Epidermal melanocyte (primary cell): ENCODE results near the gene MAP3K20.
"Not testable (repeated sequence)": the region's sequence is repeated elsewhere in the genome, so short reads cannot be mapped to it uniquely, and the experiment has no call there.

Experiments used
- DNase-seq: peaks from one replicate; pipeline ENCODE4 v3.0.0; 2011; ENCODE audit warnings: low spot score; ENCODE audit not compliant: insufficient read length

MAP3K20 gene

DNA sequence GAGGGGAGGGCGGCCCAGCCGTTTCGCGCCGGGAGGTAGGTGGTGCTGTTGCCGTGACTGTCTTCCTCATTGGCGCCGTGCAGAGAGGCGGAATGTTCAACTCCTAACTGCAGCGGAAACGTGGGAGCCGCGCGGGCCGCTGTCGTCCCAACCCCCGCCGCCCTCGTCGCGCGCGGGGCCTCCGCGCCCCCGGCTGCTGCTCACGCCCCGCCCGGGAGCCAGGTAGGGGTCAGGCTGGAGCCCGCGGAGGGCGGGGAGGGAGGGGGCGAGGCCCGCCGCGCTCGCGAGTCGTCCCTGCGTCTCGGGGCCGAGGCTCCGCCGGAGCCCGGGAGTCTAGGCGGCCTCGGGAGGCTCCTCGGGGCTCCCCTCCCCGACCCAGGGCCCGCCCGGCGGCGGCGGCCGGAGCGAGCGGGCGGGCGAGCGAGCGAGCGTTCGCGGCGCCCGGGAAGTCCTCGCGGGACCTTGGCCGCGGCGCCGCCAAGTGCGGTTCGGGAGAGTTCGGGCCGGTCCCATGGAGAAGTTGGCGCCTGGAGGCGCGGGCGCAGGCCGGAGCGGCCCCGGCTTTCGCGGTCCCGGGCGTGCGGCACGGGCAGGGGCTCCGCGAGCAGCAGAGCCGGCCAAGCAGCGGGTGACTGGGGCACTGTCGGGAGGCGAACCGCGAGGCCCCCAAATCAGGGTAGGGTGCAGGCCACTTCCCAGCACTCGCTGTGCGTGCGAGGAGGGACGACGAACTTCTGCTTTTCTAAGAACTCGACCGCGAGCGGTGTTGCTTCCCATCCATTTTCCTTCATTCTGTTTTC lies at the start of gene MAP3K20:
Gene MAP3K20, plus strand, starts transcription at position 66 of the 800 bp plus-strand sequence. CDS start 15,186 bp downstream, outside the sequence.
- DNase-seq: no peak

DNA sequence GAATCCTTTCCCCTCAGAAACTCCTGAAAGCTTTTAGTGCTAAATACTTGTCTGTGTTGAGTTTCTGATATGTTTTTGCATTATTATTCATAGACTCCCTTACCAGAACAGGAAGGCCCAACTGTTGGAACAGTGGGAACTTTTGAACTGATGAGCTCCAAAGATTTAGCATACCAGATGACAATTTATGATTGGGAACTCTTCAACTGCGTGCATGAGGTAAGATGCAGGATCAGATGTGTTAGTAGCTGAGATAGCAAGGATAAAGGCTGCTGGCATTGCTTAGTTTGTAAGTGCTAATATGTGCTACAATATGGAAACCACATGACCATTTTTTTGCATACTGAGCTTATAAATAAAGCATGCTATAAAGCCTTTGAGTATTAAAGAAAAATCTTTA lies 49.2 kb upstream of the MAP3K20 start:
- no peak for DNase-seq

DNA sequence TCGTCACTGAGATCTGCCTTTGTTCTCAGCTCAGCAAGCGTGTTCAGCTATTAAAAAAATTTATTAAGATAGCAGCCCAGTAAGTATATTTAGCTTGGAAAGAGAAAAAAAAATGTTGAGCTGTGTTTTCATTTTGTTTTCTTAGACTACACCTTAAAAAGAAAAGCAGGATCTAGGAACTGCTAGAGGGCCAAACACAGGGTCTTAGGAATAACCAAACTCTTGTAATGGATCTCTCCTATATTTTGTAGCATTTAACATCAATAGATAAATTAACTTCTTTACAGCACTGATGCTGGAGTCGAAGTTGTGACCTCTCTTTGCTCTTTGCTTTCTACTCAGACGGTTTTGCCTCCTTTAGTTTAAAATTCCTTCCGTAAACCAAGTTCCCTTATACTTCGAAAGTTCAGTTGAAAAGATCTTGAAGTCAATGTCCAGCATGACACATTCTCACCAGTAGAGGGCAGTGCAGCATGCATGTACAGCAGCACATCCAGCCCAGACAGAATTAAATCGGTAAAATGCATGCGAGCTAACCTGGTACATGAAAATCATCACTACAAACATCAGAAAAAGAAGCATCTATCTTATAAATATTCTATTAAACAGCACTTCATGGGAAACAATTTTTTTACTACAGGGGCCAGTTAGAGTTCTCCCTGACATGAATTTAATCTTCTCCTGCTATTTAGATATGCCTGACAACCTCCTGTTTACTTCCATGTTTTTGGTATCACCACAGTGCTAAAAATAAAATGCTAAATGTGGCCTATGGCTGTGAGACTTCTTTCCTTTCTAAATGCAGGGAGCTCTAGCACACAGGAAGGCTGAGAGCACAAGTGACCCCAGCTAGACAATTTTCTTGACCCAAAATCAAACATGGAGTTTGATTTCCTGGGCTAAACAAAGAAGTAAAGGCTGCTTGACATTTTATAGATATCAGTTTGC lies 48.2 kb upstream of the MAP3K20 start:
- peak; percentile 68 for DNase-seq

DNA sequence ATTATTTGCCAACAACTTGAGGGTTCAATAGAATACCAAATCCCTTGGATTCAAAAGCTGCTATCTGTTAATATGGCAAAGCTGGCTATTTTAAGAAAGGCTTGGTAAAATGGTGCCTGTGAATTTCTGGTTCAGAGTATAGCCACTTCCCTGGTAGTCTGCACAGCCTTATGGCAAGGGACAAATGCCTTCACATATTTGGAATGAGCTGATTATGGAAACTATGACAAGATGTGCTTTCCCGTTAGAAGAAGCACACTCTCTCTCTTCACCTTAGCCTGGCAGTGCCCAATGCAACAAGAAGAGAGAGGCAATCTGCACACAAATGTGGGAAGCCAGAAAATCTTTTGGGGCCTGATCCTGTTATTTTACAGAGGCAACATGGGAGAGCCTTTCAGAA lies 47.5 kb upstream of the MAP3K20 start:
- no peak for DNase-seq

DNA sequence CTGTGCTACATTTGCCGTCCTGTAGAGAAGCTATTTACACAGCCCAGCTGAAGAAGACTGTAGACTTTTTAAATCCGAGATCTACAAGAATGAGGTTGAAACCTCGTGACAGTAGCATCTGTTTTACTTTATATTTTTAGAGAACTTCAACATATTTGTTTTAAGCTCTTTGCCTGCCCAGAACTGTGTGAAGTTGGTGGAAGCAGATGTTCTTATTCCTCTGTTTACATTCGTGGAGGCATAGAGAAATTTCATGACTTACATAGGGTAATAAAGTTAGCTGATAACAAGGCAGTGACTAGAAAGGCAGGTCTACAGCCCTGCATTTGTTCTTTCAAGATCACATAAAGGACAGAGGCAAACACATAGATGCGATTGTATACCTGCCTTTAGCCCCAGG lies 47.0 kb upstream of the MAP3K20 start:
- DNase-seq: no peak

DNA sequence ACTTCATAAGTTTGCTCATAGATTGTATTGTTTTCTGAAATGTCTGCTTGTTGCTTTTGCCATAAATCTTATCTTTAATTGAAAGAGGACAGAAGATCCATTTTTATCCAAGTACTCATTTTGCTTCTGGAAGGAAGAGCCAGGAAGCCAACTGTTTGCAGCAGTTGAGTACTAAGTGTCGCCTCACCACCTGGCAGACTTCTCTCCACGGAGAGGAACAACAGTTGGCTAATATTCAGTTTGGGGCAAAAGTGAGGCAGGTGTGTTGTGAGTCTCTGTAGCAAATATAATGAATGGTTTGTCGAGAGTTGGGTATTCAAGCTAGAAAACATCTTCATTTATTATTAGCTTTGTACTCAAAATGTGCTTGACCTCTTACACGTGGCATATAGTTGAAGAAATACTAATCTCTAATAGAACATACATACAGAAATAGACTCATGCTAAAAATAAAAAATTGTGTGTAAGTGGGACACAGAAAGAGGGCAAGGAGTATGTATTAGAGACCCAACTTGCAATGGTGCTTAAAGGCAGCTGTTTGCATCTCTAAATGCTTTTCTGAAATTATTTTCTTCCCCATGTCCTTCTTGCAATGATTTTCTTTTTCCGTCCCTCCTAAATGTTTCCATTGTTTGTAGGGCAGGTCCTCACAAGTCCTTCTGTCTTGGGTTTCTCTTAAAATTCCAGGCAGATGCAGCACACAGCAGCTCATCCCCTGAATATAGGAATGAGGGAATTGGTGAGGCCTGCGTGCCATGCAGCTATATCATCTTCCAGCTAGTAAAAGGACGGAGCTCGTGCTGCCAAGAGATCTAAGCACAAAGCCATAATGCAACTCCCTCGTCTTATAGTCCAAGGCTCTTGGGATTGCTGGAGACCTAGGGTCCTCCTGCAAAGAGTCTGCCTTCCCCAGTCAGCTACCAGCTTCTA lies 44.8 kb upstream of the MAP3K20 start:
- no peak for DNase-seq

DNA sequence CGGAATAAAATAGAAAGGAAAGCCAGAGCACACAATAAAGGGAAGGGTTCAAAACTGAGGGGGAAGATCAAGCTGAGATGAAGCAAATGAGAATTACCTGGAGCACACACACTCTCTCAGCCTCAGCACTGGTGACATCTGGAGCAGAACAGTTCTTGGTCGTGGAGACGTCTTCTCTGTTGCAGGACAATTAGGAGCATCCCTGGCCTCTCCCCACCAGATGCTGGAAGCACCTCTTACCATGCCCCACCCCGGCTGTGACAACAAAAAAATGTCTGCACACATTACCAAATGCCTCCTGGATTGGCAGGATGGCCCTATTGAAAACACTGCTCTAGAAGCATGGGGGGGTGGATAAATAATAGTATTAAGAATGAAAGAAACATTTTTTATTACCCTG lies 43.6 kb upstream of the MAP3K20 start:
- DNase-seq: no peak

DNA sequence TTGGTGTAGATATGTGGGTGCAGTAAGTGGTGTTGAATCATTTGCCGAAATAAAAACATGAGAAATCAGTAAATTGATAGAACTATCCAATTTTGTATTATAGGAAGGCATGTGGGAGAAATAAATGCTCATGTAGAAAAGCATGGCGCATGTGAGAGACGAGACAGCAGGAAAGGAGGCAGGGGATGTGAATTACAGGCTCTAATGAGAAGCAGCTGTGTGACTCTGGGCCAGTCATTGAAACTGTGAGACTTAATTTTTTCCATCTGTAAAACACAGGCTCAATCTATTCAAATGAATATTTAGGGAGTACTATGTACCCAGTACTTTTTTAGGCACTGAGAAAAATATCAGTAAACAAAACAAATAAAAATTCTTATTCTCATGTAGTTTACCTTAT lies 42.6 kb upstream of the MAP3K20 start:
- DNase-seq: no peak

DNA sequence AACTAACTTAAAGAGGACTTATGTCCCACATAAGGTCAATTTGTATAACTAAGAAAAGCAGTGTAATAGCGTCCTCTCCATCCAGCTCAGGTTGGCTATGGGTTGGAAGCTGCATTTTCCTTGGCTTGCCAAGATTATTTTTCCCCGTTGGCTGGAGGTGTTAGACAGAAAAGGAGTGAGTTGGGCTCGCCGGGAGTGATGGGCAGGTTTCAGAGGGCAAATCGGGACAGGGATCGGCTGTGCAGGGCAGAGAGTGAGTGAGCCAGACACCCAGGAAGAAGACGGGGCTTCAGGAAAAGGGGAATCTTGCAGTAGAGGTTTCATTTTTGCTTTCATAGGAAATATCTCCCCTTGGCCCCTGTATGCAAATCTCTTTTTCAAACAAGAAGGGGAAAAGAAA lies 41.5 kb upstream of the MAP3K20 start:
- DNase-seq: no peak

DNA sequence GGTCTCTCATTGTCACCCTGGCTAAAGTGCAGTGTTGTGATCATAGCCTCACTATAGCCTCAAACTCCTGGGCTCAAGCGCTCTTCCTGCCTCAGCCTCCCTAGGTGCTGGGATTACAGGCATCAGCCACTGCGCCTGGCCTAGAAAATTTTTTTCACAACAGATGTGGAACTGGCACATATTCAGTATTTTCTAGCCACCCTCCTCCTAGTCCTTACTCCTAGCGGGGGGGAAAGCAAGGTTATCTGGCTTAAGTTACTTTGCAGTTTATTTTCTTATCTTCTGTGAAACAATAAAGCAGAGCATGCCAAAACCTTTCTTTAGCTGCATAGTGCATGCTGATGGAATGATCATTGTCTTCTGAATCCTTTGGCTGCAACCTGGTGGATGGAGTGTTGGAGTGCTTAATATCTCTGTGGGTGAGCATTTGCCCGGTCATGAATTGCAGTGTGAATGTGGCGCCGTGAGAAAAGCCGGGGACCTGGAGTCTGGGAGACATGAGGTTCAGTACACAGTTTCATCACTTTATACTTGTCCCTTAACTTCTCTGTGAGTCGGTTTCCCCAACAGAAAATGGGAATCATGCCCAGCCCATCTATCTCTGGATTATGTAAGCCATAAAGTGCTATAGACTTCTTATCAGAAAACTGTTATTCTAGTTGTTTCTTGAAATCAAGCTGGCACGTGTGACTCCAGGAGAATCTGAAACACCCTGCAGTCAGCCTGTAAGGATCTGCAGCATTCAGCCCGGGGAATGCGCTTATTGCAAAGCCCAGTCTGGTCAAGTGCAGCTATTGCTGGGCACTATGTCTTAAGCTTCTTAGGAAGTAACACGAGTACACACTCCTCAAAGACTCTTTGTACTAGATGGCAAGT lies 38.2 kb upstream of the MAP3K20 start:
- no peak for DNase-seq

DNA sequence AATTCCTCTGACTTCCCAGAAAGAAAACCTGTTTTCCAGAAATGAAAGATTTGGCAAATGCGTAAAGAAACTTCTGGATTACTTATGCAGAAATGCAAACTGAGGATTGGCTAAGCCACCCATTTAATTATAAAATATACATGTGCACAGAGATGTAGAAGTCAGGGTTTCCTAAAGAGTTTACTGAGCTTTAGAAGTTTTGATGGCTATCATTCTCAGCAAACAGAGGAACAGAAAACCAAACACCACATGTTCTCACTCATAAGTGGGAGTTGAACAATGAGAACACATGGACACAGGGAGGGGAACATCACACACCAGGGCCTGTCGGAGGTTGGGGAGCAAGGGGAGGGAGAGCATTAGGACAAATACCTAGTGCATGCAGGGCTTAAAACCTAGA lies 37.4 kb upstream of the MAP3K20 start:
- not testable (repeated sequence) for DNase-seq

DNA sequence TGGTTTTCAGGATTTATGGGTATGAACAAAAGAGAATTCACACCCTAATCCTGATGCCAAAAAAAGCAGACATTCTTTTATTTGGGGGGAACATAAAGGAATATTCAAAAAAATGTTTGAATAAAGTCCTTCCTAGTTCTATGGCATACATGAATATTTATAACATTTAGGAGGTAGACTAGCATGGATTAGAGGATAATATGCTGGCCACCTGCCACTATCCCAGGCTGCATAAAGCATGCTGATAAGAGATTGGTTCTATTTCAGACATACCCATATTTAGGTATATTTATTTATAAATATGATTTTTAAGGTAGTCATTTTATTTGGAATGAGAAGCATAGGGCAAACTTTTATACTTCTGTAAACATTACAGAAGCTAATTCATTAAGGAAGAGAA lies 34.9 kb upstream of the MAP3K20 start:
- DNase-seq: no peak

DNA sequence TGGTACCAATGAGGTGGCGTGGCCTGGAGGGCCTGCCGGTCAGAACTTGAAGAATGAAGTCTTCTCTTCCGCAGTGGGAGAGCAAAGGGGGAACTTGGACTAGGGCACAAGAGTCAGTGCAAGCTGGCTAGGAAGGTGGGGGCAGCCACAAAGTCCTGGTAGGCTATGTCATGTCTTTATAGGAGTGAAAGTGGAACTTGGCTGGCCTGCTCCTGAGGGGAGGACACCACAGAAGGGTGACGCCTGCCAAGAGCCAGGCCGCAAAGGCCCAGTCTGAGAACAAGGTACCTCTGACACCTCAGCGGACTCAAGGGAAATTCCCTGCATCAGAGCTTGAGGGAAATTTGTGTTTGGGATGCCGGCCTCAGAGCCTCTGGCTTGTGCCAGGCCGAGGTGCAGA lies 32.2 kb upstream of the MAP3K20 start:
- no peak for DNase-seq

DNA sequence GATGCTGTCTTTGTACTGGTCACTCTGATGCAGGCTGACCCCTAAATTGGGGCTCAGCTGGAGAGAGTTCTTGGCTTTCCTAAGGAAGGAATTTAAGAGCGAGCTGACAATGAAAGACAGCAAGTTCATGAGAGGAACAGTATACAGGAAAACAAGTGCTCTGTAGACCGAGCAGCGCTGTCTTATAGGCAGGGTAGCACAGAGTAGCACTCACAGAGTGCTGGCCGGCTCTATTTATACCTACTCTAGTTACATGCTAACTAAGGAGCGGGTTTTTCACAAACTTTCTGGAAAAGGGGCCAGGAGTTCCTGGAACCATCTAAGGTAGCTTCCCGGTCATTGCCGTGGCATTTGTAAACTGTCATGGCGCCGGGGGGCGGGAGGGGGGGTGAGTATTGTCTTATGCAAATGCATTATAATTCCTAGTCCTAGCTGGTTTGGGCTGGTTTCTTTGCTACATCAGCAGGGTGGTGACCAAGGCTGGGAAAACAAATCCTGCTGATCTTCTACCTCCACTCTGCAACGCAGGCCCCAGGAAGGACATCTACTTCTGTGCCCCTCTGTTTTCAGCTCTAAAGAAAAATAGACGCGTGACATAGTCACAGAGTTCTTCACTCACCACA lies 31.6 kb upstream of the MAP3K20 start:
- DNase-seq: no peak

DNA sequence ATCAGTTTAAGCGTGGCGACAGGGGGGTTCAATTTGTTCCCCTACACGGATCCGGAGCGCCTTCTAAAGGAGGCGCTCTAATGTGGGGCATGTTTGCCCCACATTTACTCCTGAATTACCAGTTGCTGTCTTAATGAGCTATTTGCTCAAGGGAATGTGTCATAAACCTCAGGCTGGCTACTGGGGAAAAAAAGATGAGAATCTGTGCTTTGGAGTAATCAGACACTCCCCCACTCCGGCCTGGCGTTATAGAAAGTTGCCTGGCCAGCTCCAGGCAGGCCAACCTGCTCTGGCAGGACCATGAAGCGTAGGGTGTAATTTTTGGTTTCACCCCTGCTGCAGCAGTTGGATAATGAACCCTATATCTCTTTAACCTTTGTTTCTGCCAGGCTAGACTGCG lies 31.0 kb upstream of the MAP3K20 start:
- no peak for DNase-seq

DNA sequence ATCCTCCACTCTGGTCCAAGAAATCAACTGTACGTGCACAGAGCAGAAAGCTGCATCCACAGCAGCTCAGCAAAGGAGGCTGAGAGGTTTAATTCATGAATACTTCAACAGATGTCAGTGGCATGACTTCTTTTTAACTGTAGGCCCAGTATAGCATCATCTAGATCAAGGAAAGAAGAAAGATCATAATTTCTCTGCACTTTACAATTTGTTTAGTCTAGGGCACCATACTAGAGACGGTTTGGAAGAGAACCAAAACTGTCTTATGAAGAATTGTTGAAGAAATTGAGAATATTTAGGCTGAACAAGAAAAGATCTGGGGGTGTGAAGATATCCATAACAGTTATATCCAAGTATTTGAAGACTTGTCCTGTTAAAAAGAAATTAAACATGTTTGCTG lies 30.5 kb upstream of the MAP3K20 start:
- no peak for DNase-seq

DNA sequence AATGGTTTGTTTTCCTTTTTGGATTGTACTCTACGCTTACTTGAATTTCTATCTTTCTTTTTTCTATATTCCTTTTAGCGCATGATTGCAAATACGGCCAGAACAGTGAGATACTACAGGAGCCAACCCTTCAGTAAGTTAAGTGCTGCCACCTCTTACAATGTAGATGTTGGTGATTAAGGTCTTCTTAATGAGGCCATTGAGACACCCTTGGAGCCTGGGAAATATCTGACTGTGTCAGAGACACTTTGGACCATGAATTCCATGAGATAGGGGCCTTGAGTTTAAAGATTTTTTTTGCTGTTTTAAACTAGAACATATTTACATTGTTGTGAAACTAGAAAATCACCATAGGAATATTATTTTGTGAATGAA lies 27.1 kb upstream of the MAP3K20 start:
- DNase-seq: no peak

DNA sequence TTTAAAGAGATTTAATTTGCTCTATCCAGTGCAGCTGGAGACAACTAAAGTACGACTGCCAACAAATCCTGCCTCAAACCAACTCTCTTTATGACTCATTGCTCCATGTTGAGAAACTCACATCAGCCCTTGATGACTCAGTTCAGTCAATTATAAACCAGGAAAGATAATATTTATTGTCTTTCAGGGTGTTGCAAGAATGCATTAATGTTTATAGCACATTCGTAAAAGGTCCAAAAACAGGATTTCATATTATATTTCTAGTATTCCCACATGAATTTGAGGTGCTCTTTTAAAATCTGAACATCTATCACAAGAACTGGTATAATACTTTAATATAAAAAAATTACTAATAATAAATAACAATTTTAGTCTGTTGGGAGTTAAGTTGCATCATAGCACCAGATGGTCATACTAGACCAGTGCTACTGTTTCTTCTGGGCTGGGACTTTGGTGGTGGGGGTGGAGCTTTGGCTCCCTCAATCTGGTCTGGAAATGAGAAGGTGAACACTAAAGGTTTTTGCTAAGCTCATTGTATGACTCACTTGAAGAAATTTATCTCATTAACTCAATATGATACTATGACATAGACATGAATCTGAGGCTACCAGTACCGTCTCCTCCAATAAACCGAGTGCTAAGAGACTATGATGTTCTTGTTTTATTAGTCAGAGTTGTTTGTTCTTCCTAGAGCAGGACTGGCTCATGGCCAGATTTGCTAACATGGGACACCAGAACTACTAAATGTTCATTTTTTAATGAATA lies 26.6 kb upstream of the MAP3K20 start:
- no peak for DNase-seq

DNA sequence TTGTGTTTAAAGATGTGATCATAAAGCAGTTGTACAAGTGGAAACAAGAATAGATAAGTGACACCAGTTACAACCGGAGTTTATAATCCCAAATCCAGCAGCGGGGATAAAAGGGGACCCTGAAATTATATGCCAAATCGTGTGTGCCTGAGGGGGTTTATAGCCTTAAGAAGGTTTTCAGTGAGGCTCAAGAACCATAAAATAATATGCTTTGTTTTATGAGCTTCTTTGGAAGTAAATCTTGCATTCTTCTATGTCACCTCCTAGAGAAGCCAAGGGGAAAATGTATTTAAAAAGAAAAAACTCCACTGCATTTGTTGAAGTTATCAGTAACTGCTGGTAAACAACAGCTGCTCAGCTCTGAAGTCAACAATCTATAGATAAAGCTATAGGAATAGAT lies 25.8 kb upstream of the MAP3K20 start:
- DNase-seq: no peak
